Forelimb muscle (tissue), 1 donor: ENCODE results near the gene AACS. TPM values are rescaled to one million over a fixed set of nuclear protein-coding genes. Genes with fewer than 3 reads are reported as not detected.
"Not testable (repeated sequence)": the region's sequence is repeated elsewhere in the genome, so short reads cannot be mapped to it uniquely, and the experiment has no call there.

Experiments
- DNase-seq: peaks from one replicate; pipeline ENCODE4 v3.0.0-alpha.2; 2013; ENCODE audit warnings: low read depth
- polyA plus RNA-seq: library from polyadenylated mRNA; unstranded; fragments of 120-200 nt; gene quantifications from one replicate; pipeline ENCODE4 v1.2.1, GENCODE V29; 2013; ENCODE audit not compliant: insufficient read length

AACS gene
- polyA plus RNA-seq, 1 donor, result 24.5 TPM

- DNase-seq, result no peak
Measured at GRCh38 chr12:125092108-125092871, 27.1 kb downstream of the AACS start.

DNA sequence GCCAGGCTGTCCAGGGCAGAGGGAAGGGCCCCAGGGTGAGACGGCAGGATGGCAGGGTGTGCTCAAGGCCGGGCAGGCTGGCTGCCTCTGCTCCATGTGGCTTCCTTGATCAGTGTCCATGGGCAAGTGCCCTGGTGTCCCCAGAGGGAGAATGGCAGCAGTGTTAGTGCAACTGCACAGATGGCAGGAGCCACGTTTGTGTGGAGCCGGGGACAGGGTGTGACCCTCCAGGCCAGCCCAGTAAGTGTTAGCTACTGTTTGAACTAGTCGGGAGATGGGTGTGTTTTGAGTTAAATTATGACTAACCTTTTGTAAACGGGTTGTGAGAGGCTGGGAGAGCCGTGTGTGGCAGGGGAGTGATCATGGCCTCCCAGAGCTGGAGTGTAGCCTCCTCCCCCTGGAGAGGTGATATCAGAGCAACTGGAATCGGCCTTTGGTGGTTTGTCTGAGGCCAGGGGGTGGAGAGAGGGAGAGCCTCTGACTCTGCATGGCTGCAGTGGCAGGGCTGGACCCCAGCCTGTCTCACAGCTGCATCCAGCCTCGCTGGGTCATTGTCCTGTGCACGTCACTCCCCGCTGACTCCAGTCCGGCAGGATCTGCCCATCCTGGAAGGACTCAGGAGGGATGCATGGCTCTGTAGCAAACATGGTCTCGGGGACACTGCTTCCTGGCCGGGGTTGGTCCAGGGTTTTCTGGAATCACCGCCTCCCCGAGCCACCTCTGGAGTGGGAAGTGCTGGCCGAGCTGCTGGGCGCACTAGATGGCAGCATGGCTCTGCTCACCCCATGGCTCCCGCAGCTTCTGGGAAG lies 27.8 kb downstream of the AACS start:
- DNase-seq, result no peak

GRCh38 chr12:125093681-125094330 lies 28.6 kb downstream of the AACS start:
- DNase-seq, result no peak

- no peak for DNase-seq
Measured at GRCh38 chr12:125096894-125097293, 31.7 kb downstream of the AACS start.

DNA sequence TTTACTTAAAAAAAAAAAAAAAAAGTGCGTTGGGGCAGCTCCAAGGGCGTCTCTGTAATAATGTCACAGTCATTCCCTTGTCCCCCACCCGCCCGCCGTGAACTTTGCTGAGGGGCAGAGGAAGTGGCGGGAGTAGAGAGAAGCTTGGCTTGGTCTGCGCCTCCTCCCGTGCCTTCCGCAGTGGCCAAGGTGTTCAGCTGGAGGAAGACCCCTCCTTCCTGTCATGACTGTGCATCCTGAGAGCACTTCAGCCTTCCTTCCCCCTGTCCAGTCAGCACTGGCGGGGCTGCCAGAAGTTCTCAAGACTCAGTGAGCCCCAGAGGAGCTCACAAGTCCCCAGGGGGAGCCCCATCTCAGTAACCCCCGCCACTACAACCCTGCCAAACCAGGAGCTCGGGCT lies 32.2 kb downstream of the AACS start:
- no peak for DNase-seq

DNA sequence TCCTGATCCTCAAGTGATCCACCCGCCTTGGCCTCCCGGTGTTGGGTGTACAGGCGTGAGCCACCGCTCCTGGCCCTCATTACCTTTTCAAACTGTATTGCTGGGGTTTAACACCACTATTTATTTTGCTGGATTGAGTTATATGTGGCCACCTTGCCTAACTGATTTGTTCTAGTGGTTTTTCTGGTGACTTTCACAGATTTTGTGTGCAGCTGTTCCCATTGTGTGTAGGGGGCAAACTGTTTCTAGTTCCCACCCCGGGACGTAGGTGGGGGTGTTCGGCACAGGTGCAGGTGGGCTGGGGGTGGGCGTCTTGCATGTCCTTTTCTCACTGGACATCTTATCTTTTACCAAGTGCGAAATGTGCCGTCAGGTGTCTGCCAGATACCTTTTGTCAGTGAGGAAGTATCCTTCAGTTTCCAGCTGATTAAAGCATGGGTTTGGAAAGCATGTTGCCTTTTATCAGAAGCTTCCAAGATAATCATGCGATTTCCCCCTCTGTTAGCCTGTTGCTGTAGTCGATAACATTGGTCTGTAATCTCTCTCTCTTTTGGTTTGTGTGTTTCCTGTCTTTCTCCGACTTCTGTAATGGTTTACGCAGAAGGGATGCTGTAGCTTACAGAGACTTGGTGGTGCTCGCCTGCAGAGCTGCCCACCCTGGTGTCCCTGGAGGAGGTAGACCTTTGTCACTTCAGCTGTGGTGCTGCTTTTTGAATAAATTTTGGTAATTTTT lies 33.6 kb downstream of the AACS start:
- no peak for DNase-seq

GRCh38 chr12:125099409-125099782 lies 34.2 kb downstream of the AACS start:
- no peak for DNase-seq

GRCh38 chr12:125100551-125101434 lies 35.6 kb downstream of the AACS start:
- no peak for DNase-seq

- no peak for DNase-seq
Measured at GRCh38 chr12:125104982-125105381, 39.7 kb downstream of the AACS start.

GRCh38 chr12:125105600-125105999 lies 40.4 kb downstream of the AACS start:
- no peak for DNase-seq

GRCh38 chr12:125110641-125111360 lies 45.6 kb downstream of the AACS start:
- DNase-seq, result no peak

GRCh38 chr12:125111403-125111802 lies 46.2 kb downstream of the AACS start:
- no peak for DNase-seq

GRCh38 chr12:125112614-125113013 lies 47.4 kb downstream of the AACS start:
- not testable (repeated sequence) for DNase-seq

DNA sequence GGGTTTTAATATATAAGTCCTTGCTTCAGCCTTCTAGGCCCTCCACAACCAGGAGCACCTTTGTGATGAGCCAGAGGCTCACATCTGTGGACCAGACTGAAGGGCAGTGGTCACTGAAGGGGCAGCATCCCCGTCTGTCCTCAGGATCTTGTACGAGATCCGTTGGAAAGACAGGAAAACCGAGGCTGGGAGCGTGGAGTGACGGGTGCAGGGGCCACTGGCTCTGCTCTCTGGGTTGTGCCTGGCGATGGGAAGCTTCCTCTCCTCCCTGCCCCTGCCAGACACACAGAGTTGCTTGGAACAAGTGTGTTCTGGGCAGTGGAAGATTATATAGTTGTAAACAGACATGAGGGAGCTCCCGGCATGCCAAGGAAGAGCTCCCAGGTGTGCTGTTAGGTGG lies 48.0 kb downstream of the AACS start:
- DNase-seq, result no peak

GRCh38 chr12:125113789-125114188 lies 48.6 kb downstream of the AACS start:
- DNase-seq, result no peak

DNA sequence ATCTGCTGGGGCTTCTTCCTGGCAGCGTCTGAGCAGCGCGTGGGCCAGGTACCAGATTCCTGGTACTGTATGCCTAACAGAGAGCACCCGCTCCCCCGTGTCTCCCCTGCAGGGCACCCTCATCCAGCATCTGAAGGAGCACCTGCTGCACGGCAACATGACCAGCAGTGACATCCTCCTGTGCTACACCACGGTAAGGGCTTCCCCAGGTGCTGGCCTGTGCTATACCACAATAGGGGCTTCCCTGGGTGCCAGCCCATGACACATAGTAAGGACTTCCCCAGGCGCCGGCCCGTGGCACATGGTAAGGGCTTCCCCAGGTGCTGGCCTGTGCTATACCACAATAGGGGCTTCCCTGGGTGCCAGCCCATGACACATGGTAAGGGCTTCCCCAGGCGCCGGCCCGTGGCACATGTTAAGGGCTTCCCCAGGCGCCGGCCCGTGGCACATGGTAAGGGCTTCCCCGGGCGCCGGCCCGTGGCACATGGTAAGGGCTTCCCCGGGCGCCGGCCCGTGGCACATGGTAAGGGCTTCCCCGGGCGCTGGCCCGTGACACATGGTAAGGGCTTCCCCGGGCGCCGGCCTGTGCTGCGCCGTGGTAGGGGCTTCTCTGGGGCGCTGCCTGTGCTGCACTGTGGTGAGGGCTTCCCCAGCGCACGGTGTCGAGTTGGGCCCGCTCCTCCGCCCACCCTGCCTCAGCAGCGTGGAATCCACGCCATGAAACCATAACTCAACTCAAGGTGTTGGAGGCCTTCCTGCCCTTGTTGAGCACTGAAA lies 49.3 kb downstream of the AACS start:
- no peak for DNase-seq

DNA sequence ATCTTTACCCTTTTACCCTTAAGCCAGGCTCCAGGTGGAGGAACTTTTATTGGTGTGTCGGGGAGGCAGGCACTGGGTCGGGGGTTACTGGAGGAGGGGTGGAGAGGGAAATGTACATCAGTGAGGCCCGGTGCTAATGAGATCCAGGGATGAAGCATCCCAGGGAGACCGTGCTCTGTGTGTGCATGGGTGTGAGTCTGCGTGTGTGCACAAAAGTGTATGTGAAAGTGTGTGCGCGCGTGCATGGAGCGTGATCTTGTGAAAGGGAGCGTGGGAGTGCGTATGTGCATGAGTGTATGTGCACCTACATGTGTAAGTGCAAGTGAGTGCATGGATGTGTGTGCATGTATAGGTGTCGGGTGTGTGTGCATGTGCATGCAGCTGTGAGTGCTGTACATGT lies 55.3 kb downstream of the AACS start:
- DNase-seq, result no peak

GRCh38 chr12:125121106-125121505 lies 55.9 kb downstream of the AACS start:
- DNase-seq, result no peak

DNA sequence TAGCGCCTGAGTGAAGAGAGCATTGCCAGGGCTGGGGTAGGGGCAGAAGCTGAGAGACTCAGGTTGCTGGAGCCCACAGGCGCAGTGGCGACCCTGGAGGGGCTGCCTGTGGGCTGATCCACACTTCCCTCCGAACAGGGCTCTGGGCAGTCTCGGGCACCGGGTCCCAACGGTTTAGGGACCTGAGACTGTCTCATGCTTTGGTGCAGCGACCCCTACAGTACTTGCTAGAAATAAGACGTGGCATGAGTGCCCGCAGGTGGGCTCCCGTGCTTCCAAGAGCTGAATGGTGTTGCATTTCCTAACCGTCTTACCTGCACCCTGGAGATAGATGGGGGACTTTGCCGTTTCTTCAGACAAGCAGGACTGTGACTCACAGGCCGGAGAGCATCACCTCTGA lies 57.4 kb downstream of the AACS start:
- no peak for DNase-seq
